Middle frontal gyrus (tissue), 1 donor: ENCODE data around the gene NEDD4L.

ENCODE experiments used
- DNase-seq: peaks from one replicate; pipeline ENCODE4 v3.0.0-alpha.2; 2015; ENCODE audit warnings: low spot score; ENCODE audit errors: extremely low spot score

Gene NEDD4L

GRCh38 chr18:58339890-58340289 is 295.9 kb downstream of the NEDD4L start:
- no peak for DNase-seq

GRCh38 chr18:58341916-58342315 is 297.9 kb downstream of the NEDD4L start:
- DNase-seq: no peak

- no peak for DNase-seq
Observed at GRCh38 chr18:58344080-58344670, 300.1 kb downstream of the NEDD4L start.

GRCh38 chr18:58344861-58345463 is 300.9 kb downstream of the NEDD4L start:
- DNase-seq: no peak

- DNase-seq: no peak
Observed at GRCh38 chr18:58345875-58346274, 301.8 kb downstream of the NEDD4L start.

- no peak for DNase-seq
Observed at GRCh38 chr18:58347135-58347534, 303.1 kb downstream of the NEDD4L start.

GRCh38 chr18:58348517-58348916 is 304.5 kb downstream of the NEDD4L start:
- DNase-seq: no peak

GRCh38 chr18:58348951-58349350 is 304.9 kb downstream of the NEDD4L start:
- DNase-seq: no peak

GRCh38 chr18:58349650-58350049 is 305.6 kb downstream of the NEDD4L start:
- no peak for DNase-seq

- no peak for DNase-seq
Observed at GRCh38 chr18:58350526-58350925, 306.5 kb downstream of the NEDD4L start.

GRCh38 chr18:58351776-58352175 is 307.8 kb downstream of the NEDD4L start:
- no peak for DNase-seq

GRCh38 chr18:58353581-58353980 is 309.6 kb downstream of the NEDD4L start:
- no peak for DNase-seq

GRCh38 chr18:58354051-58354450 is 310.0 kb downstream of the NEDD4L start:
- no peak for DNase-seq

GRCh38 chr18:58354791-58355190 is 310.8 kb downstream of the NEDD4L start:
- DNase-seq: no peak

GRCh38 chr18:58355243-58355642 is 311.2 kb downstream of the NEDD4L start:
- DNase-seq: no peak

GRCh38 chr18:58359218-58359617 is 315.2 kb downstream of the NEDD4L start:
- DNase-seq: no peak

- DNase-seq: no peak
Observed at GRCh38 chr18:58359620-58360019, 315.6 kb downstream of the NEDD4L start.

- no peak for DNase-seq
Observed at GRCh38 chr18:58360324-58360723, 316.3 kb downstream of the NEDD4L start.

GRCh38 chr18:58361212-58361611 is 317.2 kb downstream of the NEDD4L start:
- no peak for DNase-seq

GRCh38 chr18:58362027-58362575 is 318.1 kb downstream of the NEDD4L start:
- peak; percentile 71 for DNase-seq

GRCh38 chr18:58362829-58363271 is 318.8 kb downstream of the NEDD4L start:
- DNase-seq: no peak

GRCh38 chr18:58363767-58364540 is 319.9 kb downstream of the NEDD4L start:
- no peak for DNase-seq
